Measurements from ENCODE around the gene TMEM132C. TPM values are rescaled to one million over a fixed set of nuclear protein-coding genes. Genes with fewer than 3 reads are reported as not detected.
"Not testable (repeated sequence)": the region's sequence is repeated elsewhere in the genome, so short reads cannot be mapped to it uniquely, and the experiment has no call there.

TMEM132C gene
- total and polyA plus RNA-seq, 9 donors, result 0.50 to 10.1 (median 1.2) TPM

- Histone ChIP-seq H3K4me3 (ENCODE audit: low read length) (no peak overlapping the region), H3K9me3 (replicated peaks; ENCODE audit: control insufficient read depth, low read depth, low read length) (no peaks in the 10 kb centered on the region), H3K27me3 (ENCODE audit: control insufficient read depth, insufficient read depth, low read length) (peaks cover 8% of the 10 kb centered on the region), H3K36me3 (ENCODE audit: control insufficient read depth, insufficient read depth, low read length) (no peaks in the 10 kb centered on the region), H3K27ac (ENCODE audit: low read length) (peak overlapping the region; percentile 15), H3K4me1 (ENCODE audit: control insufficient read depth, insufficient read depth, low read length) (peaks cover 13% of the 10 kb centered on the region)
- DNase-seq, result peak; percentile 70
- WGBS (ENCODE audit: insufficient coverage), result 14% methylated on average over 7 of the region's 7 CpGs
Observed at GRCh38 chr12:128594521-128594920, 327.6 kb downstream of the TMEM132C start.

DNA sequence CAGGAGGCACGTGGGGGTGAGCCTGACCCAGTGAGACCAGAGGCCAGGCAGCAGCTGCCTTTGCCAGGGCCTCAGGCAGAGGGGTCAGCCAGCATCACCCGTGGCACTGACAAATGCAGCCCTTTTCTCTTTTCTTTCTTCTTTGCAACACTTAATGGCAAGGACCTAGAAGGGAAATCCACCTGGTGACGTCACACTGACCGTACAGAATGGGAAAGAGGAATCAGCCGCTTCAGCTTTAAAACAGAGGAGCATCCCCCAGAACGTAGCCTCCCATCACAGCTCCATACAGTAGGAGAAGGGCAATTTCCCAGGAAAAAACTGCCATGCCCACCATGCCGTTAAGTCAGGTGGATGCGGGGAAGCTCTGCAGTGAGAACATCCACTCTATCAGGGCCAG lies 328.6 kb downstream of the TMEM132C start:
- WGBS (ENCODE audit: insufficient coverage), result 83% methylated on average over 5 of the region's 8 CpGs
- Histone ChIP-seq H3K27me3 (ENCODE audit: control insufficient read depth, insufficient read depth, low read length) (peaks cover 8% of the 10 kb centered on the region), H3K27ac (ENCODE audit: low read length) (no peak overlapping the region), H3K9me3 (replicated peaks; ENCODE audit: control insufficient read depth, low read depth, low read length) (no peaks in the 10 kb centered on the region), H3K4me1 (ENCODE audit: control insufficient read depth, insufficient read depth, low read length) (peaks cover 13% of the 10 kb centered on the region), H3K36me3 (ENCODE audit: control insufficient read depth, insufficient read depth, low read length) (no peaks in the 10 kb centered on the region), H3K4me3 (ENCODE audit: low read length) (no peak overlapping the region)
- no peak for DNase-seq

GRCh38 chr12:128600886-128601285 lies 333.9 kb downstream of the TMEM132C start:
- peaks cover 5% of the 10 kb centered on the region for H3K27me3 ChIP-seq (ENCODE audit: control insufficient read depth, insufficient read depth, low read length)

DNA sequence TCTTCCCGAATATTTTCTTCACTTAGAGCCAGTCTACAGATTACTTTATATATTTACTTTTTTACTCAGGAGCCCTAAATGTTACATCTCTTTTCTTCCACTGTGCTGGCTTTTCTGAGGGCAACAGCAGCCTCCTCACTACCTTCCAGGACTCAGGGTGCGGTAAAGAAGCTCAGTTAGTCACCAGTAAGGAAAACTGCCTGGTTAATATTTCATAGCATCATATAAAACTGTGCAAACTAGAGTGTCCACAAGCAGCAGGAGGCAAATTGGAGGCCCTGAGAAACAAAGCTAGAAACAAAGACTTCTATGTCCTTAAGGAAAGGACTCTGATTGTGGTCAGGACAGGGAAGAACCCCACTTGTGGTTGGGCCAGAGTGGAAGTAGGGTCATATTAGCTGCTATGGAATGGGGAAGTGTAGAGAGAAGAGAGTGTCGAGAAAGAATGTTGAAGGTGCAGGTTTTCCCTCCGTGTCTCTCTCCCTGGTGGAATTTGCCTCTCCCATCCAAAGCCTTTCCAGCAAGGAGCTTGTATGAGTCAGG lies 336.7 kb downstream of the TMEM132C start:
- no peaks in the 10 kb centered on the region for H3K36me3 ChIP-seq (ENCODE audit: control insufficient read depth, insufficient read depth, low read length)
- no peak for DNase-seq
- WGBS (ENCODE audit: insufficient coverage), result no CpG with 5 or more reads among the region's 4 CpGs
- H3K27ac ChIP-seq (ENCODE audit: low read length), result no peak overlapping the region
- H3K9me3 ChIP-seq (replicated peaks; ENCODE audit: control insufficient read depth, low read depth, low read length), result no peaks in the 10 kb centered on the region
- no peaks in the 10 kb centered on the region for H3K27me3 ChIP-seq (ENCODE audit: control insufficient read depth, insufficient read depth, low read length)
- H3K4me3 ChIP-seq (ENCODE audit: low read length), result no peak overlapping the region
- H3K4me1 ChIP-seq (ENCODE audit: control insufficient read depth, insufficient read depth, low read length), result peaks cover 20% of the 10 kb centered on the region

More at GRCh38 chr12:128600886-128601285, 333.9 kb downstream of the TMEM132C start:
- Histone ChIP-seq H3K9me3 (replicated peaks; ENCODE audit: control insufficient read depth, low read depth, low read length) (no peaks in the 10 kb centered on the region), H3K4me3 (ENCODE audit: low read length) (no peak overlapping the region), H3K4me1 (ENCODE audit: control insufficient read depth, insufficient read depth, low read length) (peaks cover 7% of the 10 kb centered on the region), H3K36me3 (ENCODE audit: control insufficient read depth, insufficient read depth, low read length) (no peaks in the 10 kb centered on the region), H3K27ac (ENCODE audit: low read length) (no peak overlapping the region)
- DNase-seq, result peak; percentile 89
- WGBS (ENCODE audit: insufficient coverage), result 26% methylated on average over 3 of the region's 6 CpGs

GRCh38 chr12:128604219-128604618 lies 337.2 kb downstream of the TMEM132C start:
- H3K27me3 ChIP-seq (ENCODE audit: control insufficient read depth, insufficient read depth, low read length); H3K36me3 ChIP-seq (ENCODE audit: control insufficient read depth, insufficient read depth, low read length); H3K4me3 ChIP-seq (ENCODE audit: low read length); H3K9me3 ChIP-seq (replicated peaks; ENCODE audit: control insufficient read depth, low read depth, low read length); H3K27ac ChIP-seq (ENCODE audit: low read length); DNase-seq: not testable (repeated sequence)
- 86% methylated on average over 1 of the region's 1 CpG for WGBS (ENCODE audit: insufficient coverage)
- H3K4me1 ChIP-seq (ENCODE audit: control insufficient read depth, insufficient read depth, low read length), result peaks cover 20% of the 10 kb centered on the region

GRCh38 chr12:128606051-128606450 lies 339.1 kb downstream of the TMEM132C start:
- Histone ChIP-seq H3K27me3 (ENCODE audit: control insufficient read depth, insufficient read depth, low read length) (no peaks in the 10 kb centered on the region), H3K4me3 (ENCODE audit: low read length) (no peak overlapping the region), H3K27ac (ENCODE audit: low read length) (no peak overlapping the region), H3K36me3 (ENCODE audit: control insufficient read depth, insufficient read depth, low read length) (no peaks in the 10 kb centered on the region), H3K9me3 (replicated peaks; ENCODE audit: control insufficient read depth, low read depth, low read length) (no peaks in the 10 kb centered on the region), H3K4me1 (ENCODE audit: control insufficient read depth, insufficient read depth, low read length) (peaks cover 20% of the 10 kb centered on the region)
- DNase-seq, result peak; percentile 82
- WGBS (ENCODE audit: insufficient coverage), result 17% methylated on average over 3 of the region's 4 CpGs

DNA sequence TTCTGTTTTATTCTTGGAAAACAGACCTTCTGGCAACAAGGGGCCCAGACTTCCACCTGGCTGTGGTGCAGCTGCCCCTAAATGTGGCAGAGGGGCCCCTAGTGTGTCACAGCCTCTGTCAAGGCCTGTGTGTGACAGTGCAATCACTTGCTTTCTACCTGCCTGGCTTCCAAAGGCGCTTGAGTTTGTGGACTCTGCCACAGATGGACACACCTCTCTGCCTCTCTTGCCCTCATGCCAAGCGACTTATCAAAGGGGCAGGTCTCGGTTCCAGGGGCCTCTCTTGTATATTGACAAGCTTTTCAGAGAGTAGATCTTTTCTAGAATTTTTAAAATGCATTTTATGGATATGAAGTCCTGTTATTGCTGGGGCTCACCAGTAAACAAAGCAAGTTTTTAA lies 339.6 kb downstream of the TMEM132C start:
- no CpG with 5 or more reads among the region's 3 CpGs for WGBS (ENCODE audit: insufficient coverage)
- no peaks in the 10 kb centered on the region for H3K36me3 ChIP-seq (ENCODE audit: control insufficient read depth, insufficient read depth, low read length)
- no peak for DNase-seq
- no peak overlapping the region for H3K27ac ChIP-seq (ENCODE audit: low read length)
- H3K4me1 ChIP-seq (ENCODE audit: control insufficient read depth, insufficient read depth, low read length), result peaks cover 20% of the 10 kb centered on the region
- no peaks in the 10 kb centered on the region for H3K27me3 ChIP-seq (ENCODE audit: control insufficient read depth, insufficient read depth, low read length)
- no peak overlapping the region for H3K4me3 ChIP-seq (ENCODE audit: low read length)
- no peaks in the 10 kb centered on the region for H3K9me3 ChIP-seq (replicated peaks; ENCODE audit: control insufficient read depth, low read depth, low read length)

DNA sequence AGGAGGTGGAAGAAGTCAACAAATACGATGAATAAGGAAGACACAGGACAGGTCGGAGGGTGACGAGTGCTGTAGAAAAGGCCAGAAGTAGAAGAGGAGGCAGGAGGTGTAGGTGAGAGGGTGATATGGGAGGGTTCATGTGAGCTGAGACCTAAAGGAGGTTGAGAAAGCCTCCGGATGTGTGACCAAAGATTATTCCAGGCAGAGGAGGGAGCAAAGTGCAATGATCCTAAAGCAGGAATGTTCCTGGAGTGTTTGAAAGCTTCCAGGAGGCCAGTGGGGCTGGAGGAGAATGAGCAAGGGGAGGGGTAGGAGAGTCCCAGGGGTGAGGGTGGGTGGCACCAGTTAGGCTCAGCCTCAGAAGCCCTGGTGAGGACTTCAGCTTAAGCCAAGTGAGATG lies 340.0 kb downstream of the TMEM132C start:
- Histone ChIP-seq H3K4me1 (ENCODE audit: control insufficient read depth, insufficient read depth, low read length) (peaks cover 20% of the 10 kb centered on the region), H3K4me3 (ENCODE audit: low read length) (no peak overlapping the region), H3K36me3 (ENCODE audit: control insufficient read depth, insufficient read depth, low read length) (no peaks in the 10 kb centered on the region), H3K9me3 (replicated peaks; ENCODE audit: control insufficient read depth, low read depth, low read length) (no peaks in the 10 kb centered on the region), H3K27me3 (ENCODE audit: control insufficient read depth, insufficient read depth, low read length) (no peaks in the 10 kb centered on the region), H3K27ac (ENCODE audit: low read length) (no peak overlapping the region)
- DNase-seq, result no peak
- 87% methylated on average over 4 of the region's 4 CpGs for WGBS (ENCODE audit: insufficient coverage)

DNA sequence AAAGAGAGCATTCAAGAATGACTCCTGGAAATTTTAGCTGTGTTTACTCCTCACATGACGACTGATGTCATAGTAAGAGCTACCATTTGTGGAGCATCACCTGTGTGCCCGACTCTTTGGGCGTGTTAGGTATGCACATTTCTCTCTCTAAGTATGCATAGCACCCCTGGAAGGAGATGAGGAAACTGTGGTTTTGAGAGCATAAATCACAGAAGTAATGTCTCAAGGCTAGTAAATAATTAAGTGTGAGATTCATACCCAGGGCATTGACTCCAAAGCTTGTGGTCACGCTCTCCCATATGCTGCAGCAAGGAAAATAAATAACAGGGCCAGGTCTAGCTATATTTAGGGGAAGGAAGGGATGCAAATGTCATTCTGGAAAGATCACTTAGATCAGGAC lies 340.7 kb downstream of the TMEM132C start:
- no peak overlapping the region for H3K27ac ChIP-seq (ENCODE audit: low read length)
- H3K4me3 ChIP-seq (ENCODE audit: low read length), result no peak overlapping the region
- no peak for DNase-seq
- no peaks in the 10 kb centered on the region for H3K9me3 ChIP-seq (replicated peaks; ENCODE audit: control insufficient read depth, low read depth, low read length)
- H3K27me3 ChIP-seq (ENCODE audit: control insufficient read depth, insufficient read depth, low read length), result no peaks in the 10 kb centered on the region
- H3K36me3 ChIP-seq (ENCODE audit: control insufficient read depth, insufficient read depth, low read length), result no peaks in the 10 kb centered on the region
- H3K4me1 ChIP-seq (ENCODE audit: control insufficient read depth, insufficient read depth, low read length), result peaks cover 20% of the 10 kb centered on the region
- WGBS (ENCODE audit: insufficient coverage), result 100% methylated on average over 1 of the region's 4 CpGs

DNA sequence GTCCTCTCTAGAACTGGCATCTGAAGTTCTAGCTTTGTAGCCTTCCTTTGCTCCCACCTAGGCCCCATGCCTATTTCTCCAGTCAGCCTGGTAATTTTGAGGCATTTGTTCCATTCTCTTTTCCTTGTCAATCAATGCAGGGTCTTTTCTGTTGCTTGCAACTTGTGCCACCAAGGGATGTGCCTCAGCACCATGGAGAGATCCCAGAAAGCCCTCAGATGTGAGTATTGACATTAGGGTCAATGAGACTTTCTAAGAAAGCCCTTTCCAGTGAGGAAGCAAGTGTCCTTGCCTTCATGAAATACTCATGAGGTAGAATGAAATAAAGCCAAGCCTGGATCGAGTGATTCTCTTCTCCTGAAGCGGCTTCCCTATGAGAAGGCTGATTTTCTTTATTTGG lies 342.9 kb downstream of the TMEM132C start:
- H3K27ac ChIP-seq (ENCODE audit: low read length), result no peak overlapping the region
- 80% methylated on average over 1 of the region's 2 CpGs for WGBS (ENCODE audit: insufficient coverage)
- H3K4me3 ChIP-seq (ENCODE audit: low read length), result no peak overlapping the region
- no peak for DNase-seq
- H3K27me3 ChIP-seq (ENCODE audit: control insufficient read depth, insufficient read depth, low read length), result no peaks in the 10 kb centered on the region
- H3K9me3 ChIP-seq (replicated peaks; ENCODE audit: control insufficient read depth, low read depth, low read length), result no peaks in the 10 kb centered on the region
- no peaks in the 10 kb centered on the region for H3K36me3 ChIP-seq (ENCODE audit: control insufficient read depth, insufficient read depth, low read length)
- H3K4me1 ChIP-seq (ENCODE audit: control insufficient read depth, insufficient read depth, low read length), result peaks cover 17% of the 10 kb centered on the region

DNA sequence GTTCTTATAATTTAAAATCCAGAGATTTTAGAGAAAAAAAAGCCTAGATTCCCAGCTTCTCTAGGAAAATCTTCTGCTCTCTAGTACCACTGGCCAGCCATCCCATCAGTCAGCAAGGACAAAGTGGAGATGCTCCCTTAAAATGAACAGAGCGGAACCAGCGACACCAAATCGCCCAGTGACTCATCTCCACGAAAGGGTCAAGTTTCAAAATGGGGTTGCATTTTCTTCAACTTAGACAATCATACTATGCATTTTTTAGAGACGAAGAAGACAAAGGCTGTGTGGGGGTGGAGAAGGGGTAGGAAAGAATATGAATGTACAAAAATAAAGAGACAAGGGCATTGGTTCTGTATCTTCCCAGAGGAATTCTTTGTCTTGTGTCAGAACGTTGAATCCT lies 344.8 kb downstream of the TMEM132C start:
- DNase-seq, result no peak
- no peaks in the 10 kb centered on the region for H3K36me3 ChIP-seq (ENCODE audit: control insufficient read depth, insufficient read depth, low read length)
- 90% methylated on average over 2 of the region's 6 CpGs for WGBS (ENCODE audit: insufficient coverage)
- H3K9me3 ChIP-seq (replicated peaks; ENCODE audit: control insufficient read depth, low read depth, low read length), result no peaks in the 10 kb centered on the region
- H3K4me1 ChIP-seq (ENCODE audit: control insufficient read depth, insufficient read depth, low read length), result peaks cover 5% of the 10 kb centered on the region
- H3K4me3 ChIP-seq (ENCODE audit: low read length), result no peak overlapping the region
- H3K27ac ChIP-seq (ENCODE audit: low read length), result no peak overlapping the region
- no peaks in the 10 kb centered on the region for H3K27me3 ChIP-seq (ENCODE audit: control insufficient read depth, insufficient read depth, low read length)
